ENCODE data around the gene KRTAP12-3. TPM values are rescaled to one million over a fixed set of nuclear protein-coding genes. Genes with fewer than 3 reads are reported as not detected.

Gene KRTAP12-3
- total and polyA plus RNA-seq, 8 donors: not detected

GRCh38 chr21:44653656-44654575 is 3.8 kb upstream of the KRTAP12-3 start:
- no peak overlapping the region for H3K4me3 ChIP-seq
- DNase-seq (peak in 1 of 4 donors; percentile 54), ATAC-seq (no peak)
- H3K36me3 ChIP-seq: no peaks in the 10 kb centered on the region
- H3K27ac ChIP-seq: no peak overlapping the region
- no peaks in the 10 kb centered on the region for H3K4me1 ChIP-seq
- TF ChIP-seq CTCF (IDR thresholded peaks at IDR 0.05): no peak
- intact Hi-C loops (cut with DNase I): no loop called here
- H3K9me3 ChIP-seq: peaks cover 0 to 7% of the 10 kb centered on the region in 2 donors
- peaks cover 0 to 38% of the 10 kb centered on the region in 2 donors for H3K27me3 ChIP-seq

DNA sequence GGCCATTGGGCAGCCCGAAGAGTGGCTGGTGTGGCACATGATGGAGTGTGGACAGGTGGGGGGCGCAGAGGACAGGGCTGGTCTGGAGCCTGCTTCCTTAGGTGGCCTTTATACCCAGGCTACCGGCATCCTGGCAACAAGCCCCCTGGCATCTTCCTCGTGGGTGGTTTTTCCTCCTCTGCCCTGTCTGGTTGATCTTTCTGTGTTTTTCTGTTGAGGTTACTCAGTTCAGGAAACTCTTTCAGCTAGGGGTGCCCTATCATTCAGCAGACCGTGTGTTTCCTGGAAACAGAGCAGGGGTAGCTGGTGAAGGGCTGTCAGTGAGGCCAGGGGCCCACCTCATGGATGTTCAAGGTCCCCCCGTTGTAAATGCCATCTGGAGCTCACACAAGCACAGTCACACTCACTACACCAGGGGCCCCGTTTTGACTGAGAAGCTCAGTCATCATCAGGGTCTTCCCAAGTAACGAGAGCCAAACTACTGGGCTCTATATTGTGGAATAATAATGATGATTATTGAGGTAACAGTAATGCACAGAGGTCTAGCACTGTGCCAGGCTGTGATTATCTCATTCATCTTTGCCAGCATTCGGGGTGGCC is 3.1 kb upstream of the KRTAP12-3 start, which contains the start of gene KRTAP12-4:
TSS of gene KRTAP12-4 (minus strand) at position 84 of the 600 bp plus-strand sequence. CDS start at position 39, 45 bp downstream.
- no peak within 1 kb of the TSS for H3K27ac ChIP-seq
- H3K4me1 ChIP-seq: no peaks in the 10 kb centered on the region
- H3K9me3 ChIP-seq: peaks cover 0 to 7% of the 10 kb centered on the region in 2 donors
- no peaks in the 10 kb centered on the region for H3K36me3 ChIP-seq
- intact Hi-C loops (cut with DNase I): no loop called here
- peaks cover 0 to 33% of the 10 kb centered on the region in 2 donors for H3K27me3 ChIP-seq
- no peak for TF ChIP-seq CTCF (IDR thresholded peaks at IDR 0.05)
- no peak for DNase-seq
- ATAC-seq: no peak
- no peak within 1 kb of the TSS for H3K4me3 ChIP-seq

- Histone ChIP-seq H3K36me3 (no peaks in the 10 kb centered on the region), H3K4me3 (no peak overlapping the region), H3K4me1 (no peaks in the 10 kb centered on the region), H3K27me3 (peaks cover 0 to 33% of the 10 kb centered on the region in 2 donors), H3K9me3 (peaks cover 0 to 7% of the 10 kb centered on the region in 2 donors), H3K27ac (no peak overlapping the region)
- DNase-seq (no peak), ATAC-seq (no peak)
- no peak for TF ChIP-seq CTCF (IDR thresholded peaks at IDR 0.05)
- intact Hi-C loops (cut with DNase I): no loop called here
These were observed 864 bp upstream of the KRTAP12-3 start for GRCh38 chr21:44656868-44657267.

DNA sequence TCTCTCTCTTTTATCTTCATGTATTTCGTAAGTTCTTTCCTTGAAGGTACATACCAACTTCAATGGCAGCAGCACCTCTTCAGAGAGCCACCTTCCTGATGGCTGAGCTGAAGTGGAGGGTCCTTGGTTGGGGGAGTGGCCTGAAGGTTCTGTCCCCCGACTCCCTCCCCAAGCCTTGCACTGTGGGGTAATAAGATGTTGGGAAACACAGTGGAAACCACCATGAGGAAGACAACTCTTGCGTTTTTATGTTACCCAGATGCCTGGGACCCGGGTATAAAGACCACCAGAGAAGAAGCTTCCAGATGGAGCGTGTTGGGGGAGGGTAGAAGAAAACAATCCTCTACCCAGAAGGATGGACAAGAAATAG is 794 bp downstream of the KRTAP12-3 start:
- Histone ChIP-seq H3K27me3 (peaks cover 0 to 26% of the 10 kb centered on the region in 2 donors), H3K4me3 (no peak overlapping the region), H3K27ac (no peak overlapping the region), H3K36me3 (no peaks in the 10 kb centered on the region), H3K9me3 (peaks cover 0 to 10% of the 10 kb centered on the region in 2 donors), H3K4me1 (no peaks in the 10 kb centered on the region)
- ATAC-seq: no peak
- no peak for DNase-seq
- no peak for TF ChIP-seq CTCF (IDR thresholded peaks at IDR 0.05)
- intact Hi-C loops (cut with DNase I): no loop called here

Data from left lung (tissue), 10 donors.